H1 (cell line): ENCODE measurements around the gene SIK1. TPM values are rescaled to one million over a fixed set of nuclear protein-coding genes. Genes with fewer than 3 reads are reported as not detected.

Experiments
- CTCF ChIA-PET: fragments of 300-600 bp; sonication (Branson Sonifier 250); formaldehyde crosslinking; loops from one replicate; lab custom pipeline; 2021; ENCODE audit not compliant: partially characterized antibody; lab: Charles Lee
- POLR2A ChIA-PET: fragments of 300-600 bp; sonication (Branson Sonifier 250); formaldehyde crosslinking; loops from one replicate; lab custom pipeline; 2021; ENCODE audit warnings: inconsistent platforms; ENCODE audit not compliant: partially characterized antibody; lab: Charles Lee
- DNase-seq, 2 experiments: peaks; one replicate each; pipeline versions ENCODE4 v3.0.0 to v3.0.0-alpha.2; 2010 to 2022; ENCODE audit warnings: low spot score in 2 of 2, low read depth in 1 of 2, mixed read lengths in 1 of 2
- FAIRE-seq: peaks from 2 replicates; lab custom pipeline; 2011; peaks lifted over from hg19 to GRCh38; lab: Jason Lieb, UNC
- H2AFZ ChIP-seq: 2 replicates; pipeline ENCODE4 v1.8.1; 2012; ENCODE audit warnings: low read length, inconsistent platforms
- H2AK5ac ChIP-seq: 2 replicates; pipeline ENCODE4 v1.6.1; 2013; ENCODE audit warnings: low read depth, low read length
- H2BK120ac ChIP-seq: replicated peaks from 2 replicates; pipeline ENCODE3; 2013; ENCODE audit warnings: low read depth, low read length, inconsistent platforms
- H2BK12ac ChIP-seq: 2 replicates; pipeline ENCODE4 v1.6.1; 2013; ENCODE audit warnings: low read depth, low read length
- H2BK15ac ChIP-seq: 2 replicates; pipeline ENCODE4 v1.6.1; 2013; ENCODE audit warnings: low read length
- H2BK20ac ChIP-seq: 2 replicates; pipeline ENCODE4 v1.6.1; 2013; ENCODE audit warnings: low read length
- H2BK5ac ChIP-seq: 2 replicates; pipeline ENCODE4 v1.6.1; 2013; ENCODE audit warnings: low read depth, low read length
- H3K14ac ChIP-seq: 2 replicates; pipeline ENCODE4 v1.6.1; 2013; ENCODE audit warnings: inconsistent platforms; ENCODE audit not compliant: insufficient read length
- H3K18ac ChIP-seq: 2 replicates; pipeline ENCODE4 v1.6.1; 2013; ENCODE audit warnings: low read length; ENCODE audit errors: extremely low read depth
- H3K23ac ChIP-seq: 2 replicates; pipeline ENCODE4 v1.6.1; 2013; ENCODE audit warnings: inconsistent platforms; ENCODE audit not compliant: insufficient read length
- H3K23me2 ChIP-seq: 2 replicates; pipeline ENCODE4 v1.6.1; 2013; ENCODE audit warnings: low read depth, low read length
- H3K27ac ChIP-seq: 2 replicates; pipeline ENCODE4 v1.6.1; 2011; ENCODE audit warnings: low read depth, low read length, inconsistent platforms
- H3K27me3 ChIP-seq, 4 experiments: replicated peaks in 1 of 4; 1 replicate in 1 of 4; 2 replicates in 3 of 4; pipeline versions ENCODE4 v1.6.1 to v1.8.1; 2011 to 2013; ENCODE audit warnings: low read length in 3 of 4, mild to moderate bottlenecking in 3 of 4, inconsistent platforms in 2 of 4, mixed read lengths in 2 of 4, moderate library complexity in 1 of 4; ENCODE audit not compliant: control insufficient read depth in 3 of 4, insufficient read depth in 3 of 4; ENCODE audit errors: extremely low read depth in 1 of 4
- H3K36me3 ChIP-seq, 4 experiments: 2 replicates each; pipeline versions ENCODE4 v1.6.1 to v1.8.1; 2011 to 2013; ENCODE audit warnings: mild to moderate bottlenecking in 4 of 4, low read length in 3 of 4, moderate library complexity in 2 of 4, control low read depth in 1 of 4, inconsistent platforms in 1 of 4; ENCODE audit not compliant: insufficient read depth in 4 of 4, control insufficient read depth in 2 of 4
- H3K4ac ChIP-seq: replicated peaks from 2 replicates; pipeline ENCODE3; 2013; ENCODE audit warnings: low read length, low read depth, mixed read lengths, inconsistent platforms; ENCODE audit not compliant: insufficient read length
- H3K4me1 ChIP-seq, 4 experiments: replicated peaks in 1 of 4; 1 replicate in 1 of 4; 2 replicates in 3 of 4; pipeline versions ENCODE4 v1.6.1 to v1.8.1; 2011 to 2013; ENCODE audit warnings: low read length in 3 of 4, inconsistent platforms in 2 of 4, mixed read lengths in 1 of 4; ENCODE audit not compliant: insufficient read depth in 4 of 4, control insufficient read depth in 3 of 4
- H3K4me2 ChIP-seq, 2 experiments: 2 replicates each; pipeline versions ENCODE4 v1.6.1 to v1.8.1; 2011 to 2013; ENCODE audit warnings: low read depth in 2 of 2, low read length in 2 of 2, control low read depth in 1 of 2, inconsistent platforms in 1 of 2, mild to moderate bottlenecking in 1 of 2; ENCODE audit not compliant: insufficient read depth in 1 of 2
- H3K4me3 ChIP-seq, 4 experiments: fragments of 200-600, 300-600 bp in 1 of 4; sonication (generic), shearing (Covaris generic), sonication (Bioruptor Twin) in 1 of 4; 2 replicates each; pipeline versions ENCODE4 v1.5.1 to v1.8.1; 2011 to 2016; ENCODE audit warnings: low read length in 4 of 4, low read depth in 3 of 4, control low read depth in 2 of 4, inconsistent platforms in 2 of 4, mild to moderate bottlenecking in 2 of 4, mixed read lengths in 1 of 4, moderate library complexity in 1 of 4; ENCODE audit not compliant: insufficient read depth in 2 of 4; ENCODE audit errors: extremely low read depth in 1 of 4
- H3K56ac ChIP-seq: replicated peaks from 2 replicates; pipeline ENCODE3; 2013; ENCODE audit warnings: low read depth, mild to moderate bottlenecking, mixed read lengths, low read length, inconsistent platforms; ENCODE audit not compliant: insufficient read length
- H3K79me1 ChIP-seq: 2 replicates; pipeline ENCODE4 v1.6.1; 2013; ENCODE audit warnings: low read depth, low read length, control low read depth
- H3K79me2 ChIP-seq, 2 experiments: 2 replicates each; pipeline versions ENCODE4 v1.6.1 to v1.8.1; 2012 to 2013; ENCODE audit warnings: low read length in 2 of 2, mild to moderate bottlenecking in 2 of 2, inconsistent platforms in 1 of 2; ENCODE audit not compliant: insufficient read depth in 2 of 2, control insufficient read depth in 1 of 2
- H3K9ac ChIP-seq, 4 experiments: replicated peaks in 1 of 4; 1 replicate in 1 of 4; 2 replicates in 3 of 4; pipeline versions ENCODE4 v1.6.1 to v1.8.1; 2011 to 2013; ENCODE audit warnings: low read depth in 3 of 4, low read length in 3 of 4, control low read depth in 2 of 4, mild to moderate bottlenecking in 2 of 4, moderate library complexity in 2 of 4, inconsistent platforms in 1 of 4; ENCODE audit errors: extremely low read depth in 1 of 4
- H3K9me3 ChIP-seq, 2 experiments: 2 replicates each; pipeline versions ENCODE4 v1.6.1 to v1.8.1; 2012 to 2013; ENCODE audit warnings: mild to moderate bottlenecking in 2 of 2, moderate library complexity in 2 of 2, control low read depth in 1 of 2, inconsistent platforms in 1 of 2, low read depth in 1 of 2, low read length in 1 of 2, mixed read lengths in 1 of 2; ENCODE audit not compliant: insufficient read depth in 2 of 2
- H4K20me1 ChIP-seq, 2 experiments: replicated peaks in 1 of 2; 2 replicates each; pipeline versions ENCODE3 to v1.8.1; 2011 to 2013; ENCODE audit warnings: inconsistent platforms in 2 of 2, low read length in 2 of 2, mild to moderate bottlenecking in 1 of 2; ENCODE audit not compliant: insufficient read depth in 2 of 2, control insufficient read depth in 1 of 2
- H4K5ac ChIP-seq: 2 replicates; pipeline ENCODE4 v1.6.1; 2013; ENCODE audit warnings: low read length, low read depth, mixed read lengths, inconsistent platforms; ENCODE audit not compliant: insufficient read length
- H4K8ac ChIP-seq: 2 replicates; pipeline ENCODE4 v1.8.0; 2013; ENCODE audit warnings: mild to moderate bottlenecking, moderate library complexity, low read length, inconsistent platforms; ENCODE audit not compliant: insufficient read depth; ENCODE audit errors: extremely low read depth
- H4K91ac ChIP-seq: replicated peaks from 2 replicates; pipeline ENCODE3; 2013; ENCODE audit warnings: low read length, mixed read lengths, inconsistent platforms; ENCODE audit not compliant: insufficient read length
- BACH1 ChIP-seq: IDR thresholded peaks from 2 replicates; pipeline ENCODE4 v1.6.1; 2012; ENCODE audit warnings: low read length, improper control_type of control experiment
- CTCF ChIP-seq, 3 experiments: IDR thresholded peaks; 1 replicate in 2 of 3; 2 replicates in 1 of 3; pipeline versions ENCODE4 v1.5.1 to v1.6.1; 2011; ENCODE audit warnings: low read length in 3 of 3, mild to moderate bottlenecking in 3 of 3, inconsistent platforms in 2 of 3, low read depth in 1 of 3, moderate library complexity in 1 of 3; ENCODE audit not compliant: insufficient read depth in 1 of 3; ENCODE audit errors: control extremely low read depth in 1 of 3
- EP300 ChIP-seq, 2 experiments: IDR thresholded peaks; 1 replicate in 1 of 2; 2 replicates in 1 of 2; pipeline ENCODE4 v1.6.1; 2011 to 2012; ENCODE audit warnings: low read depth in 2 of 2, low read length in 2 of 2, mild to moderate bottlenecking in 2 of 2, borderline replicate concordance in 1 of 2, inconsistent platforms in 1 of 2, moderate library complexity in 1 of 2
- JUND ChIP-seq: IDR thresholded peaks from 2 replicates; pipeline ENCODE4 v1.6.1; 2011; ENCODE audit warnings: mild to moderate bottlenecking, improper control_type of control experiment, low read length
- KDM4A ChIP-seq: IDR thresholded peaks from one replicate; pipeline ENCODE4 v1.7.1; 2012; ENCODE audit warnings: low read depth, mild to moderate bottlenecking, moderate library complexity, low read length, inconsistent platforms; ENCODE audit not compliant: severe bottlenecking
- KDM5A ChIP-seq: fragments of 200-600 bp; IDR thresholded peaks from 2 replicates; pipeline ENCODE4 v1.7.1; 2012; ENCODE audit warnings: mild to moderate bottlenecking, low read length, inconsistent platforms, mixed read lengths
- RAD21 ChIP-seq, 2 experiments: IDR thresholded peaks in 1 of 2; conservative IDR thresholded peaks in 1 of 2; 2 replicates each; pipeline ENCODE4 v1.6.1; 2011; ENCODE audit warnings: low read depth in 2 of 2, low read length in 2 of 2, improper control_type of control experiment in 1 of 2, inconsistent platforms in 1 of 2, mild to moderate bottlenecking in 1 of 2, moderate library complexity in 1 of 2
- SIRT6 ChIP-seq: IDR thresholded peaks from one replicate; pipeline ENCODE4 v1.7.1; 2012; ENCODE audit warnings: low read length, inconsistent platforms
- WGBS, 2 experiments: shearing (Covaris generic) in 1 of 2; methylation state at CpG; one replicate each; pipeline versions ENCODE4 v1.1.6 to v1.1.7; 2013 to 2015; ENCODE audit warnings: low lambda C conversion rate in 2 of 2, mixed read lengths in 2 of 2, inconsistent platforms in 1 of 2, low coverage in 1 of 2, missing lambda C conversion rate in 1 of 2; ENCODE audit not compliant: insufficient replicate concordance in 2 of 2, insufficient coverage in 1 of 2, insufficient read length in 1 of 2; ENCODE audit errors: extremely low coverage in 1 of 2, missing lambda C conversion rate in 1 of 2; 5-methylcytosine and 5-hydroxymethylcytosine counted together
- polyA plus RNA-seq, 7 experiments: library from polyadenylated mRNA; depleted of rRNA in 3 of 7; stranded (reverse) in 5 of 7; unstranded in 2 of 7; fragments of >200 nt in 5 of 7; fragments of 200-250 nt in 2 of 7; gene quantifications; 1 replicate in 5 of 7; 2 replicates in 1 of 7; 4 replicates in 1 of 7; pipeline versions ENCODE4 v1.2.1 to v1.2.3, GENCODE V29; 2011 to 2013; ENCODE audit warnings: missing spikeins in 2 of 7, mixed read lengths in 2 of 7
- total RNA-seq: library from RNA; stranded (reverse); fragmentation: NEBNext Ultra II Directional; extraction: Animal tissue kit (Norgen Biotek cat#: 25700); gene quantifications from 2 replicates; pipeline ENCODE4 v1.2.1, GENCODE V29; 2021

Gene SIK1
- total and polyA plus RNA-seq, 2 of the 8 experiments (the other 6 are each of a cell fraction or from before 2014, with no cell fraction given) = 1.5 to 6.7 TPM

- Histone ChIP-seq H2AFZ (no peak overlapping the region), H3K9ac (no peak overlapping the region), H3K4me3 (no peak overlapping the region), H4K20me1 (no peaks in the 10 kb centered on the region), H2BK5ac (no peak overlapping the region; the same call in 1 of the 2 replicates), H3K4ac (no peak overlapping the region), H3K79me1 (no peaks in the 10 kb centered on the region), H2BK120ac (no peak overlapping the region), H4K91ac (no peak overlapping the region), H3K23me2 (no peaks in the 10 kb centered on the region), H3K36me3 (no peaks in the 10 kb centered on the region), H3K27me3 (no peaks in the 10 kb centered on the region), H2BK20ac (no peak overlapping the region), H3K9me3 (no peaks in the 10 kb centered on the region), H2BK12ac (no peak overlapping the region), H3K27ac (no peak overlapping the region), H3K4me2 (no peak overlapping the region), H2BK15ac (0 out of 2 replicates have a peak overlapping the region, but pooled peaks have one; percentile 29), H3K23ac (no peak overlapping the region), H3K4me1 (peaks cover 0 to 2% (median 0%) of the 10 kb centered on the region in 4 experiments; a peak in 5 of 7 replicates), H2AK5ac (no peak overlapping the region; the same call in 1 of the 2 replicates), H4K8ac (peak overlapping the region; percentile 57; the same call in 1 of the 2 replicates), H4K5ac (no peak overlapping the region), H3K79me2 (no peaks in the 10 kb centered on the region), H3K14ac (no peak overlapping the region), H3K56ac (no peak overlapping the region), H3K18ac (no peak overlapping the region; the same call in 1 of the 2 replicates)
- ChIA-PET CTCF (interaction anchor here (0.6 to 1.1 kb wide), 3 partner anchors 19 to 64 kb away, joined by 3 read pairs; no protein-coding TSS in a partner anchor), POLR2A (no interaction called here)
- DNase-seq (no peak), FAIRE-seq (no peak)
- WGBS, 2 experiments = 87% methylated on average over 16 of the region's 21 CpGs; no CpG with 5 or more reads in 1 of the 2 experiments
- TF ChIP-seq EP300 (IDR thresholded peaks at IDR 0.05; ENCODE audit: borderline replicate concordance in 1 of 2, low read depth in 2 of 2, low read length in 2 of 2) (no peak), KDM5A (no peak), JUND (no peak), RAD21 (IDR thresholded peaks at IDR 0.05 in 1 of 2, conservative IDR thresholded peaks at IDR 0.05 in 1 of 2; ENCODE audit: low read depth in 2 of 2, low read length in 2 of 2) (no peak), SIRT6 (no peak), CTCF (IDR thresholded peaks at IDR 0.05; ENCODE audit: control extremely low read depth in 1 of 3, insufficient read depth in 1 of 3, low read depth in 1 of 3, low read length in 3 of 3) (no peak), KDM4A (no peak), BACH1 (no peak)
Observed at GRCh38 chr21:43375837-43376477, 51.0 kb downstream of the SIK1 start.
